ENCODE data around the gene TNFRSF14. TPM values are rescaled to one million over a fixed set of nuclear protein-coding genes. Genes with fewer than 3 reads are reported as not detected.

The TNFRSF14 gene
- total RNA-seq, 1 donor from 2014 or later = 11.1 TPM

DNA sequence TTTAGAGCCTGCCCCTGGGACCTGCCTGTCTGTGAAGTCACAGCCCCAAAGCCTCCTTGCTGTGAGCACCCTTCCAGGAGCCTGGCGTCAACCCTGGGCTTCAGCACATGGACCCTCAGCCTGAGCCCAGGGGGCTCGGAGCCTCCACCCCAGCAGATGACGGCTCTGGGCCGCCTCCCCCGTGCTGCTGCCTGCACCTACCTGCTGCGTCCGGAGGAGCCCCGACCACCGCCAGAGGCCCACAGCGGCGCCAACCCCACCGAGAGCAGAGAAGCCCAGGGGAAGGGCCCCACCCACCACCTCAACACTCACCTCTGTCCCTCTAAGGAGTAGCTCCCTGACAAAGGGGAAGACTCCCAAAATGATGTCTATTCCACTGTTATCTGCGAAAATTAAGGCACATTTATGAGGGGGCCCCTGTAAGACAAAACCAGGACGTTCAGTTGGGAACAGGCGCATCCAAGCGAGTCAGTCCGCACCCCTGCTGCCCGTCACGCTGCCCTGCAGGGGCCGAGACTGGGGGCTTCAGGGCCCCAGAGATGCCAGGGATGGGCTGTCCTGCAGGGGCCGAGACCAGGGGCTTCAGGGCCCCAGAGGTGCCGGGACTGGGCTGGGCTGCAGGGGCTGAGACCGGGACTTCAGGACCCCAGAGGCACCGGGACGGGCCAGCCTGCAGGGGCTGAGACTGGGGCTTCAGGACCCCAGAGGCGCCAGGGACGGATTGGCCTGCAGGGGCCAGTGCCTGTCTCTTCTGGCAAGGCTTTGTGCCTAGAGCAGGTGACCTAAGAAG, 45.6 kb upstream of the TNFRSF14 start:
- Histone ChIP-seq H3K36me3 (ENCODE audit: control insufficient read depth, insufficient read depth, low read length) (peaks cover 33% of the 10 kb centered on the region), H3K4me3 (ENCODE audit: low read depth, low read length) (no peak overlapping the region), H3K27me3 (ENCODE audit: control insufficient read depth, insufficient read depth, low read length) (no peaks in the 10 kb centered on the region)
- TF ChIP-seq, protein P1, sequence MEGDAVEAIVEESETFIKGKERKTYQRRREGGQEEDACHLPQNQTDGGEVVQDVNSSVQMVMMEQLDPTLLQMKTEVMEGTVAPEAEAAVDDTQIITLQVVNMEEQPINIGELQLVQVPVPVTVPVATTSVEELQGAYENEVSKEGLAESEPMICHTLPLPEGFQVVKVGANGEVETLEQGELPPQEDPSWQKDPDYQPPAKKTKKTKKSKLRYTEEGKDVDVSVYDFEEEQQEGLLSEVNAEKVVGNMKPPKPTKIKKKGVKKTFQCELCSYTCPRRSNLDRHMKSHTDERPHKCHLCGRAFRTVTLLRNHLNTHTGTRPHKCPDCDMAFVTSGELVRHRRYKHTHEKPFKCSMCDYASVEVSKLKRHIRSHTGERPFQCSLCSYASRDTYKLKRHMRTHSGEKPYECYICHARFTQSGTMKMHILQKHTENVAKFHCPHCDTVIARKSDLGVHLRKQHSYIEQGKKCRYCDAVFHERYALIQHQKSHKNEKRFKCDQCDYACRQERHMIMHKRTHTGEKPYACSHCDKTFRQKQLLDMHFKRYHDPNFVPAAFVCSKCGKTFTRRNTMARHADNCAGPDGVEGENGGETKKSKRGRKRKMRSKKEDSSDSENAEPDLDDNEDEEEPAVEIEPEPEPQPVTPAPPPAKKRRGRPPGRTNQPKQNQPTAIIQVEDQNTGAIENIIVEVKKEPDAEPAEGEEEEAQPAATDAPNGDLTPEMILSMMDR (IDR thresholded peaks at IDR 0.05; ENCODE audit: insufficient read depth, low read length, severe bottlenecking) = no peak
- no peak for DNase-seq (ENCODE audit: low read depth)
- FAIRE-seq = no peak

DNA sequence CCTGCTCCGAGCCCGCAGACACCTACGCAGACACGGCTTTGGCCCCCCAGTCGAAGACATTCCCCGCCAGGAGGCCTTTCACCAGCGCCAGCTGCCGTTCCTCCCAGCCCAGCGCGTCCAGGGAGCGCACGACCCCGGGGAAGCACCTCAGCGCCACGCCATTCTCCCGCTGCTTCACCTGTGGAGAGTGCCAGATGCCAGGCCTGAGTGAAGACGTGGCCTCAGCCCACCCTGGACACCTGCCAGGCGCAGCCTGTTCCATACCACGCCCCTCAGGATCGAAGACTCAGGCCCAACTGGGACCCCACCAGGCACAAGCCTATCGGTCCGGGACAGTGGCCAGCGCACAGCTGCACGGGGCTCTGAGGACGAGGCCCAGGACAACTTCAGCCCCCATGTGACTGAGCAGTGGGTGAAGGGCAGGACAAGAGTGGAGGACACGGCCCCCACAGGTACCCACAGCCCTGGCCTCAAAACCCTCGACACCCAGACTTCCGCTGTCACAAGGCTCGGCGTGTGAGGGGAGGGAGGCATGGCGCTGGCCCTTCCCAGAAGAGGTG, 43.2 kb upstream of the TNFRSF14 start:
- FAIRE-seq (no peak), DNase-seq (ENCODE audit: low read depth) (no peak)
- Histone ChIP-seq H3K36me3 (ENCODE audit: control insufficient read depth, insufficient read depth, low read length) (peaks cover 44% of the 10 kb centered on the region), H3K4me3 (ENCODE audit: low read depth, low read length) (no peak overlapping the region), H3K27me3 (ENCODE audit: control insufficient read depth, insufficient read depth, low read length) (no peaks in the 10 kb centered on the region)
- TF ChIP-seq, protein P1 (IDR thresholded peaks at IDR 0.05; ENCODE audit: insufficient read depth, low read length, severe bottlenecking) = no peak

DNA sequence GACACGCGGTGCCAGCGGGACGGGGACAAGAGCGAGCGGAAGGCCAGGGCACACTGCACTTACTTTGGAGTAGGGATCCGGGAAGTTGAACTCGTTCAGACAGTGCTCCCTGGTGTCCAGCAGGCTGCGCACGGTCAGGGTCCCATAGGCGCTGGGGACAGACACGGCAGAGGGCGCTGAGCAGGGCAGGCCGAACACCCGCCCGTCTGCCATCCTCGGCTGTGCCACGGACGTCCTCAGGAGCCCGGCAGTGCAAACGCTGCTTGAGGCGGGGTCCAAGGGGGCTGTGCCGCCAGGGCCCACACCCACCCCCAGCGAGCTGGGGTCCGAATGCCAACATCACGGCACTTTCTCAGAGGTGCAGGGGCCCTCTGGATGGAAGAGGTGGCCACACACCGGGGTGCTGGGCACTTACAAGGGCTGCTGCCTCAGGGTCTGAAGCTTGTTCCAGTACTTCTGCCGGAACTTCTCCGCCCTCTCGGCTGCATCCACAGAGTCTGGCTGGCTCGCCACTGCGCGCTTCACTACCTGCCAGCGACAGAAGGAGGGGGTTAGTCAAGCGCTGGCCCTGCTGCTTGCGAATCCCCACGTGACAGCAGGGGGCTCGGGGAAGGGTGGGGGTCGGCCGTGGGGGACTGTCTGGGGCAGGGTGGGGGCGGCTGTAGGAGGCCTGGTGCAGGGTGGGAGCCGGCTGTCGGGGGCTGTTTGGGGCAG, 42.1 kb upstream of the TNFRSF14 start:
- TF ChIP-seq, protein P1 (IDR thresholded peaks at IDR 0.05; ENCODE audit: insufficient read depth, low read length, severe bottlenecking) = no peak
- no peak for FAIRE-seq
- Histone ChIP-seq H3K4me3 (ENCODE audit: low read depth, low read length) (no peak overlapping the region), H3K27me3 (ENCODE audit: control insufficient read depth, insufficient read depth, low read length) (no peaks in the 10 kb centered on the region), H3K36me3 (ENCODE audit: control insufficient read depth, insufficient read depth, low read length) (peaks cover 51% of the 10 kb centered on the region)
- no peak for DNase-seq (ENCODE audit: low read depth)

DNA sequence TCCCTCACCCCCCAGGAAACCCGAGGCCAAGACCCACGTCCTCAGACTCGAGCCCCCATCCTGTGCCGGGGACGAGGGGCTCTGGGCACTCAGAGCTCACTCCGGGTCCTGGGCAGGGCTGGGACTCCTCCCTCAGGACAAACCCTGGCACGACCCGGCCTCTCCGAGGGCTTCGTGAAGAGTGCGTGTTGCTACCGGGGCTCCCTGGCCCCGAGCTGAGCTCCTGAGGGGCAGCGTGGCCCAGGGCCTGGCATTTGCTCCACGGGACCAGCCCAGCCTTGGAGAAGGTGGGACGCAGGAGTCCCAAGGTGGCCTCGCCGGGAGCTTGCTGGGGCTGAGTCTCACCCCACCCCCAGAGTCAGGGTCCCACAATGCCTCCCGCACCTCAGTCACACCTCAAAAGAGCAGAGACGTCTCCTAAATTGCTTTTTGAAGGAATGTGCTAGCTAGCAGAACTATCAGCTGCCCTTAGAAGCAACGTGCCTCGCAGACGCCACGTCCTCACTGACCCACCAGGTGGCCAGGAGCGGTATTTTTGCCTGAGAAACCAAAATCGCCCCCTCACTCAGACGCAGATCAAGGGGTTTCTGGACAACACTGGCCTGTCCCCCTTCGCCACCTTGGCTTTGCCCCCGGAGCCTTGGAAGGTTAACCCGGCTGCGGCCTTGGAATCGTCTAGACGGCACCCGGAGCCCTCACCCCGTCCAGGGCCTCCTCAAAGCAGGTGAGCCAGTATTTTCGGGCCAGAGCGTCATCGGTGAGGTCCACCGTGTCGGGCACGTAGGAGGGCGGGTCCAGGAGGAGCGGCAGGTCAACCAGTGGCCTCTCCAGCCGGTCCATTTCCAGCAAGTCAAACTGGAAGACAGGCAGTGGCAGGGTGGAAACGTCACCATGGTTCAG, 41.1 kb upstream of the TNFRSF14 start:
- no peak overlapping the region for H3K4me3 ChIP-seq (ENCODE audit: low read depth, low read length)
- no peak for DNase-seq (ENCODE audit: low read depth)
- TF ChIP-seq, protein P1 (IDR thresholded peaks at IDR 0.05; ENCODE audit: insufficient read depth, low read length, severe bottlenecking) = no peak
- H3K36me3 ChIP-seq (ENCODE audit: control insufficient read depth, insufficient read depth, low read length) = peaks cover 54% of the 10 kb centered on the region
- FAIRE-seq = no peak
- no peaks in the 10 kb centered on the region for H3K27me3 ChIP-seq (ENCODE audit: control insufficient read depth, insufficient read depth, low read length)

DNA sequence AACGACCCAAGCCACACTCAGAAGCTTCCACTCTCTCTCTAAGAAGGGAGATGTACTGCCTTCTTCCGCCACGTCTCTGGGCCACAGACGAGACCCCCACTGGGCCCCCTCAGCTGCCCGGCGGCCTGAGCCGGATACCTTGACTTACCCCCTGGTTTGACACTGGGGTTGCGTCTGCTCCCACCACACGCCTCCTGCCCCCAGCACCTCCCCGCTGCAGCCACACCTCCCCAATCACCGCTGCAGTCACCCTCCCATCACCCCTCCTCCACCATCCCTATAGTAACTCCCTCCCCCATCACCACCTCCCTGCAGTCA, 40.4 kb upstream of the TNFRSF14 start:
- Histone ChIP-seq H3K27me3 (ENCODE audit: control insufficient read depth, insufficient read depth, low read length) (no peaks in the 10 kb centered on the region), H3K36me3 (ENCODE audit: control insufficient read depth, insufficient read depth, low read length) (peaks cover 51% of the 10 kb centered on the region), H3K4me3 (ENCODE audit: low read depth, low read length) (no peak overlapping the region)
- DNase-seq (ENCODE audit: low read depth) (no peak), FAIRE-seq (no peak)
- TF ChIP-seq, protein P1 (IDR thresholded peaks at IDR 0.05; ENCODE audit: insufficient read depth, low read length, severe bottlenecking) = no peak

Measured in bronchial epithelial cell (primary cell).